CD4-positive, alpha-beta T cell treated with Interleukin-6 for 4 hours (primary cell): ENCODE data around the gene TNFAIP6.

Source experiments
- DNase-seq: peaks from one replicate; pipeline ENCODE4 v3.0.0-alpha.2; 2020; ENCODE audit warnings: mixed read lengths

TNFAIP6 gene

DNA sequence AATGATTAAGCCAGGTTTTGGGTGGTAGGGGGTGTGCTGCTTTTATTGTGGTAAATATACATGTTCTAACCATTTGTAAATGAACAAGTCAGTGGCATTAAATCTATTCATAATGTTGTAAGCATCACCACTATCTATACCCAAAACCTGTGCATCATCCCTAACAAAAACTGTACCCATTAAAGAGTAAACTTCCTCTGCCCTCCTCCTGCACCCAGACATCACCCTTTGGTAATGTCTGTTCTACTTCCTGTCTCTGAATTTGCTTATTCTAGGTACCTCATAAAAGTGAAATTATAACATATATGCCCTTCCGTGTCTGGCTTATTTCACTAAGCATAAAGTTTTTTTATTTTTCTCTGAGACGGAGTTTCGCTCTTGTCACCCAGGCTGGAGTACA is 66.4 kb downstream of the TNFAIP6 start:
- peak; percentile 56 for DNase-seq
